HG02885 (cell line): Measurements from ENCODE around the gene PIGQ.

Source experiments
- ATAC-seq: cut with Tn5 transposase; IDR thresholded peaks from one replicate; pipeline ENCODE4 v1.9.1; 2021; ENCODE audit warnings: mild to moderate bottlenecking; ENCODE audit not compliant: unreplicated experiment, poor library complexity

The PIGQ gene

DNA sequence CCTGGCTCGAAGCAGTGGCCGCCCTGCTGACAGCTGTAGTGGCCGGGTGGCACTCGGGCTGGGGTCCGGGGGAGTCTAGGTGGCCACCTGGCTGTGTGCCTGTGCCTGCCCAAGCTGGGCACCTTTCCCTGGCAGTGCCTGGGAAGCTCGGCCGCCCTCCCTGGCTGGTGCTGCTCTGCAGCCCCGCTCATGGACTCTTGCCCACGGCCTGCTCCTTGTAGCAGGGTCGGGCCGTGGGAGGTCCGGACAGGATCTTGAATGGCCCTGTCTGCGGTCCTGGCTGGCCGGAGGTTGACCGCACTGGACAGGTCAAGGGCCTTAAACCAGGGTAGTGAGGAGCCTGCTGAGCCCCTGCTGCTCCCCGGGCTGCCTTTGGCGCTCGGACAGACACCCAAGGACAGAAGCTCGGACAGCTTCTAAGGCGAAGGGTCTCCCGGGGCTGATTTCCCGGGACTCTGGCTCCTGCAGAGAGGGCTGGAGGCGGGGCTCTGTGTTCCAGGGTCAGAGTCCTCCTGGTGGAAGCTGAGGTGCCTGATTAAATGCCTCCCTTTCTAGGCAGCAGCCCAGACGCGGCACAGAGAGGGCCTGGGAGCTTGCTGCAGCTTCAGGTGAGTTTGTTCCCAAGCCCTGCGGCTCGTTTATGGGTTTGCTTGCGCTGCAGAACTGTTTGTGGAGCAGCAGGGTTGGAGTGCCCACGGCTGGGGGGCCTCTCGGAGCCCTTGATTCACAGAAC is 36.2 kb upstream of the PIGQ start:
- no peak for ATAC-seq

DNA sequence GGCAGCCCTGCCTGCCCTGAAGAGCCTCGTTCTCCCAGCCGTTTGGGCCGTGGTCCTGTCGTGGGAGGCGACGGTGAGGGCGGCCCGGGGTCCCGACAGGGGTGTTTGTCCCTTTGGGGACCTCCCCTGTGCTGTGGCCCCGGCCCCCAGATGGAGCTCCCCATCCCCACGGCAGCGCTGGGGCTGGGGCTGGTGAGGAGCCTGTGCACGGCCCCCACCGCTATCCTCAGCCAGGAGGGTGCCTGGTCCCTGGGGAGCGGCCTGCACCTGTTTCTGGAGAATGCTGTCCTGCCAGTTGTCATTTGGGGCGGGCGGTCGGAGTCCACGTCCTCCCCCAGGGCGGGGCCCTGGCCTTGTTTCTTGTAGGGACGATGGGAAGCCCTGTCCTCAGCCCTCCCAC is 35.6 kb upstream of the PIGQ start:
- no peak for ATAC-seq

GRCh38 chr16:534856-535445 is 34.8 kb upstream of the PIGQ start:
- no peak for ATAC-seq

DNA sequence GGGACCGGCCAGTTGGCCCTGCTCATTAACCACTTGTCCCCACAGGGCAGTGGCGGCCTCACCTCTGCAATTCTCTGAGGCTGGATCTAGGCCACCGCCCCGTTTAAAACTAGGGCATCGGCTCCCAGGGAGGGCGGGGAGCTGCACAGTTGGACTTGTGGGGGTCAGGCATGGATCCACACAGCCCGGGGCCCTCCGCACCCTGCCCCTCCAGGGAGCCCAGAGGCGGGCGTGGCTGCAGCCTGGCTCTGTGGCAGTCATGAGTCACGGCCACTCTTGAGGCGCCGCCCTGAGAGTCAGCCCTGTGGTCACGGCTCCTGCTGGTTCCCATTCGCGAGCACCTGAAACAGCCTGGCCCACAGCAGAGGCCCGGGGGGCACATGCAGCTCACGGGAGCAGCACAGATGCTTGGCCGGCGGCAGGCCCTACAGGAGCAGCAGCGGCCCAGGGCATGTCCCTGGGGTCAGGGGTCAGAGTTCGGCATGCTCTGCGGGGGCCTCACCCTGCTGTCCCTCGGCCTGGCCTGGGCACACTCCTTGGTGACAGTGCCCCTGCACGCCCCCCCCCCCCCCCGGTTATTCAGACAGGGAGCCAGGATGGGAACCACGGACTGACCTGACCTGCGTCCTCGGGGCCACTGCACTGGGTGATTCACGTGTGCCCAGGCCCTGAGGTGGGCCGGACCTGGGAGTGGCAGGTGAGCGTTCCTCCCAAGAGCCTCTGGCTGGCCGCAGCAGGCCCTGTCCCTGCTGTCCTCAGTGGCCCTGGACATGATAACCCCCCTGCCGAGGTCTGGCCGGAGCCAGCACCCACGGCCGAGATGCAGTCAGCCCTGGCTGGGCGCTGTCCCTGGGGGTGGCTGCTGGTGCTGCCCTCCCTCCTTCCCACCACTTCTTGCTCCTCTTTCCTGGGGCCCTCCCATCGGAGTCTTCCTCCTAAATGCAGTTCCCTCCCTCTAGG is 34.0 kb upstream of the PIGQ start:
- no peak for ATAC-seq

- no peak for ATAC-seq
Observed at GRCh38 chr16:536746-537145, 33.0 kb upstream of the PIGQ start.

GRCh38 chr16:537415-538335 is 32.1 kb upstream of the PIGQ start:
- no peak for ATAC-seq

DNA sequence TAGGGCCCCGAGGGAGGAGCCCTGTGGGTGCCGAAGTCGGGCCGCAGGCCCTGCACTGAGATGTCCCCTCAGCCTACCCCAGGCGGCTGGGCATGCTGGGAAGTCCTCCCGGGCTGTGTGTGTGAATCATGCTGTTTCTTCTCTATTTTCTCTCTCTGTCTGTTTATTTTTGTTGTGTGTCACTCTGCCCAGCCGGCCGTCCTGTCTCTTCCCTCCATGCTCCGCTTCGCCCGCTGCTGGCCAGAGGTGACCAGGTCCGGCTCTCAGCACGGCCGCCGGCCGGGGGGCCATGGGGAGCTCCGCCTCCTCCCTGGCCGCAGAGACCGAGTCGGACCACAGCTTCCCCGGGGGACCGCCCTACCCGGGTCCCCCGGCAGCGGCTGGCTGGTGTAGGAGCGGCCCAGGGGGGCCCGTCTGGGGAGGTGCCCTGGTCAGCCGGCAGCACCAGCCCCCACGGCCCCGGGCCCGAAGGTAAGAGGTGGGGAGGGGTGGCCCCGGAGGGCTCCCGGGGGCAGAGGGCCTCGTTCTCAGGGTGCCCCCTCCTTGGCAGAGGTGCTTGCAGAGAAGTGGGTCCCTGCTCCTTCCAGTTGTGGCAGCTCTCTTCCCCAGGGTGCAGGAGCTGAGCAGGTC is 29.8 kb upstream of the PIGQ start:
- no peak for ATAC-seq

- ATAC-seq = no peak
Observed at GRCh38 chr16:540645-541340, 29.0 kb upstream of the PIGQ start.

DNA sequence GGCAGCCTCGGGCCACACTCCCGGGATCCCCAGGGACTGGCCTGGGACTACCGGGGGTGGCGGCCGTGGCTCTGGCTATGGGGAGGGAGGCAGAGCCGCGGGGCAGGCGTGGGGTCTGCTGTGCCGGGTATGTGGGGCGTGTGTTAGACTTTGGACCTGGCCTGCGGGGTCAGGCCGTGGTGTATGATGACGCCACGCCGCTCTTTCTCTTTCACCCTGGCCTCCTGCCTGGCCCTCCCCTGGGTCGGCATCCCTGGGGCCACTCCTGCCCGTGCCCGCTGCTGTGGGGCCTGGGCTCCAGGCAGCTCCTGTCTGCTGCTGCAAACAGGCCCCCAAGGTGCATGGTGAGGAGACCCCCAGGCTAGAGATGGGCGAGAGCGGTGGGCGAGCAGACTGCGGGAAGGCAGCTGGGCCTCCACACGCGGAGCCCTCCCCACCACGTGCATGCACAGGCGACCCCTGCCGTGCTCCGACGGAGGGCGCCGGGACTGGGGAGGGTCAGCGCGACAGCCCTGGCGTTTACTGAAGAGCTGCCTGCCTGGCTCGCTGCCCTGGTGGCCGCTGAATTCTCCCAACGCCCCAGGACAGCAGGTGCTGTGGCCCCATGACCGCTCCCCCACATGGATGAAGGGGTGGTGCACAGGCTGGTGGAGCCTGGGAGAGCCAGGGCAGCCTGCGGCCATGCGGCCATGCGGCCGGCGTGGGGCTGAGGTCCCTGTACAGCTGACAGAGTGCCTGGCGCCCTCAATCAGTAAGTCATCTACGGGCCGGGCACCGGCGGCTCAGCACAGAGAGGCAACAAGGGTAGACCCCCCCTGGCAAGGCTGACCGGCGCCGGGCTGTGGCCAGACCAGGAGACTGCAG is 26.2 kb upstream of the PIGQ start:
- ATAC-seq = no peak

DNA sequence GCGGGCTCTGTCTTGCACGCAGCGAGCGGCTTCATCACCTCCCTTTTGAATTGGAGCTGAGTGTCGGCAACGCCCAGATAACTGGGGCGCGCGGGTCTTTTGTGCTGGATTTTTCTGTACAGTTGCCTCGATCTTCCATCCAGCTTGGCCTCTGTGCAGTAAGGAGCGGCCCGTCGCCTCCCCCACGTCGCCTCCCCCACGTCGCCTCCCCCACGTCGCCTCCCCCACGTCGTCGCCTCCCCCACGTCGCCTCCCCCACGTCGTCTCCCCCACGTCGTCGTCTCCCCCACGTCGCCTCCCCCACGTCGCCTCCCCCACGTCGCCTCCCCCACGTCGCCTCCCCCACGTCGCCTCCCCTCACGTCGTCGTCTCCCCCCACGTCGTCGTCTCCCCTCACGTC is 25.3 kb upstream of the PIGQ start:
- ATAC-seq = no peak

DNA sequence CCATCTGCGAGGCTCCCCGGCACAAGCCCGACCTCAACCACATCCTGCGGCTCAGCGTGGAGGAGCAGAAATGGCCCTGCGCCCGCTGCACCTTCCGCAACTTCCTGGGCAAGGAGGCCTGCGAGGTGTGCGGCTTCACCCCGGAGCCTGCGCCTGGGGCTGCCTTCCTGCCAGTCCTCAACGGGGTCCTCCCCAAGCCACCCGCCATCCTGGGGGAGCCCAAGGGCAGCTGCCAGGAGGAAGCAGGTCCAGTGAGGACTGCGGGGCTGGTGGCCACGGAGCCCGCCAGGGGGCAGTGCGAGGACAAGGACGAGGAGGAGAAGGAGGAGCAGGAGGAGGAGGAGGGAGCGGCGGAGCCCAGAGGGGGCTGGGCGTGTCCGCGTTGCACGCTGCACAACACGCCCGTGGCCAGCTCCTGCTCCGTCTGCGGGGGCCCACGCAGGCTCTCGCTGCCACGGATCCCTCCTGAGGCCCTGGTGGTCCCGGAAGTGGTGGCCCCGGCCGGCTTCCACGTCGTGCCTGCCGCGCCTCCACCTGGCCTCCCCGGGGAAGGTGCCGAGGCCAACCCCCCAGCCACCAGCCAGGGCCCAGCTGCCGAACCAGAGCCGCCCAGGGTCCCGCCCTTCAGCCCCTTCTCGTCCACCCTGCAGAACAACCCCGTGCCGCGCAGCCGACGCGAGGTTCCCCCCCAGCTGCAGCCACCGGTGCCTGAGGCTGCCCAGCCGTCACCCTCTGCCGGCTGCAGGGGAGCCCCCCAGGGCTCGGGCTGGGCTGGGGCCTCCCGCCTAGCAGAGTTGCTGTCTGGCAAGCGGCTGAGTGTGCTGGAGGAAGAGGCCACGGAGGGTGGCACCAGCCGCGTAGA is 22.6 kb upstream of the PIGQ start:
- no peak for ATAC-seq

DNA sequence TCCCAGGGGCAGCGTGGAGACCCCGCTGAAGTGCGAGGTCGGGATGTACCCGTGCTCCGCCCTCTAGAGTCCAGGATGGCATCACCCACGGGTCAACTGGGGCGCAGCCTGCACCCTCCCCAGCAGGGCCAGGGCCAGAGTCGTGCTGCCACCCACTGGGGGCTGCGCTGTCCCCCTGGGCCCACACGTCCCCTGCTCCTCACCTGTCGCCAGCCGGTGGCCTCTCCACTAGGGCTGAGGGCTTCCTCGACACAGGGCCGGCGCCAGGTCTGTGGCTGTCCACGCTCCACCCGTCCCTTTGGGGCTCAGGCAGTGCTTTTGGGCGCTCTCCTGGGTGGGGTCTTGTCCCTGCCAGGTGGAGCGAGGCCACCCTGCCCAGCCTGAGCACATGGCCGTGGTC is 21.2 kb upstream of the PIGQ start:
- no peak for ATAC-seq

GRCh38 chr16:549544-550263 is 20.1 kb upstream of the PIGQ start:
- ATAC-seq = no peak

- no peak for ATAC-seq
Observed at GRCh38 chr16:551210-551609, 18.6 kb upstream of the PIGQ start.

DNA sequence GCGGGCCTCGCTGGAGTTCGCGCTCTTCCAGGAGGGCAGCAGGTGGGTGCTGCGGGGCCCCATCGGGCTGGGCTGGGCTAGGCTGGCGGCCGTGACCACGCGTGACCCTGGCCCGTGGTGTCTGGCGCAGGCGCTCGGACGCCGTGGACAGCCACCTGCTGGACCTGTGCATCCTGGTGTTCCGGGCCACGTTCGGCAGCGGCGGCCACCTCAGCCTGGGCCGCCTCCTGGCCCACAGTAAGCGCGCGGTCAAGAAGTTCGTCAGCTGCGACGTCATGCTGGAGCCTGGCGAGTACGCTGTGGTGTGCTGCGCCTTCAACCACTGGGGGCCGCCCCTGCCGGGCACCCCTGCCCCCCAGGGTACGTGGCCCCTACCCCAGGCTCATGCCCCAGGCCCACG is 17.6 kb upstream of the PIGQ start:
- ATAC-seq = no peak

GRCh38 chr16:553601-554296 is 16.0 kb upstream of the PIGQ start:
- no peak for ATAC-seq
